ENCODE results near the gene SP6. TPM values are rescaled to one million over a fixed set of nuclear protein-coding genes. Genes with fewer than 3 reads are reported as not detected.

The SP6 gene
- total and polyA plus RNA-seq, 4 donors: 0.25 to 0.81 (median 0.78) TPM; not detected in 1

GRCh38 chr17:47851764-47852112 lies 775 bp upstream of the SP6 start:
- WGBS, 2 donors: 29 to 31% methylated on average over 11 of the region's 11 CpGs
- Histone ChIP-seq H3K27ac (ENCODE audit: low read depth in 1 of 2, low read length in 2 of 2) (no peak overlapping the region), H3K9me3 (ENCODE audit: control insufficient read depth, low read length) (no peaks in the 10 kb centered on the region), H3K36me3 (ENCODE audit: control insufficient read depth in 1 of 2, insufficient read depth in 2 of 2, low read length in 1 of 2) (no peaks in the 10 kb centered on the region), H3K4me1 (ENCODE audit: control insufficient read depth in 1 of 2, insufficient read depth in 2 of 2, low read length in 2 of 2) (no peaks in the 10 kb centered on the region), H3K4me3 (ENCODE audit: low read length in 2 of 2) (no peak overlapping the region), H3K27me3 (ENCODE audit: control insufficient read depth in 1 of 2, insufficient read depth in 2 of 2, low read length in 1 of 2) (peaks cover 0 to 2% of the 10 kb centered on the region in 2 donors)
- ATAC-seq (ENCODE audit: low FRiP score) (no peak), DNase-seq (no peak)
- intact Hi-C loops (cut with DNase I): loop anchor here in 1 of 2 donors (5.0 kb wide), 1 partner anchor 166 kb away; no protein-coding TSS in a partner anchor

- no peak for ATAC-seq (ENCODE audit: low FRiP score)
- intact Hi-C loops (cut with DNase I): loop anchor here in 1 of 2 donors (5.0 kb wide), 1 partner anchor 167 kb away; no protein-coding TSS in a partner anchor
- Histone ChIP-seq H3K9me3 (ENCODE audit: control insufficient read depth, low read length) (no peaks in the 10 kb centered on the region), H3K27ac (ENCODE audit: low read depth in 1 of 2, low read length in 2 of 2) (no peak overlapping the region), H3K36me3 (ENCODE audit: control insufficient read depth in 1 of 2, insufficient read depth in 2 of 2, low read length in 1 of 2) (no peaks in the 10 kb centered on the region), H3K4me1 (ENCODE audit: control insufficient read depth in 1 of 2, insufficient read depth in 2 of 2, low read length in 2 of 2) (no peaks in the 10 kb centered on the region), H3K27me3 (ENCODE audit: control insufficient read depth in 1 of 2, insufficient read depth in 2 of 2, low read length in 1 of 2) (peaks cover 0 to 2% of the 10 kb centered on the region in 2 donors), H3K4me3 (ENCODE audit: low read length in 2 of 2) (no peak overlapping the region)
- WGBS, 2 donors: 72 to 75% methylated on average over 9 of the region's 9 CpGs
- DNase-seq: no peak
Observed at GRCh38 chr17:47850373-47850691, 631 bp downstream of the SP6 start.

- Histone ChIP-seq H3K4me1 (ENCODE audit: control insufficient read depth in 1 of 2, insufficient read depth in 2 of 2, low read length in 2 of 2) (no peaks in the 10 kb centered on the region), H3K9me3 (ENCODE audit: control insufficient read depth, low read length) (no peaks in the 10 kb centered on the region), H3K27me3 (ENCODE audit: control insufficient read depth in 1 of 2, insufficient read depth in 2 of 2, low read length in 1 of 2) (peaks cover 0 to 2% of the 10 kb centered on the region in 2 donors), H3K4me3 (ENCODE audit: low read length in 2 of 2) (no peak overlapping the region), H3K36me3 (ENCODE audit: control insufficient read depth in 1 of 2, insufficient read depth in 2 of 2, low read length in 1 of 2) (no peaks in the 10 kb centered on the region), H3K27ac (ENCODE audit: low read depth in 1 of 2, low read length in 2 of 2) (no peak overlapping the region)
- intact Hi-C loops (cut with DNase I): no loop called here
- DNase-seq (no peak), ATAC-seq (ENCODE audit: low FRiP score) (no peak)
- WGBS, 2 donors: 21 to 31% methylated on average over 22 to 23 of the region's 23 CpGs
Observed at GRCh38 chr17:47848198-47848513, 2.8 kb downstream of the SP6 start.

GRCh38 chr17:47847341-47848197 lies 3.4 kb downstream of the SP6 start:
- H3K4me1 ChIP-seq (ENCODE audit: control insufficient read depth in 1 of 2, insufficient read depth in 2 of 2, low read length in 2 of 2): no peaks in the 10 kb centered on the region
- no peaks in the 10 kb centered on the region for H3K9me3 ChIP-seq (ENCODE audit: control insufficient read depth, low read length)
- no peaks in the 10 kb centered on the region for H3K36me3 ChIP-seq (ENCODE audit: control insufficient read depth in 1 of 2, insufficient read depth in 2 of 2, low read length in 1 of 2)
- intact Hi-C loops (cut with DNase I): no loop called here
- WGBS, 2 donors: 6 to 7% methylated on average over 64 to 71 of the region's 71 CpGs
- H3K27ac ChIP-seq (ENCODE audit: low read depth in 1 of 2, low read length in 2 of 2): no peak overlapping the region
- H3K4me3 ChIP-seq (ENCODE audit: low read length in 2 of 2): no peak overlapping the region
- peaks cover 0 to 2% of the 10 kb centered on the region in 2 donors for H3K27me3 ChIP-seq (ENCODE audit: control insufficient read depth in 1 of 2, insufficient read depth in 2 of 2, low read length in 1 of 2)
- DNase-seq (no peak), ATAC-seq (ENCODE audit: low FRiP score) (no peak)

GRCh38 chr17:47846716-47847340 lies 4.1 kb downstream of the SP6 start:
- no peaks in the 10 kb centered on the region for H3K4me1 ChIP-seq (ENCODE audit: control insufficient read depth in 1 of 2, insufficient read depth in 2 of 2, low read length in 2 of 2)
- no peak overlapping the region for H3K4me3 ChIP-seq (ENCODE audit: low read length in 2 of 2)
- H3K36me3 ChIP-seq (ENCODE audit: control insufficient read depth in 1 of 2, insufficient read depth in 2 of 2, low read length in 1 of 2): no peaks in the 10 kb centered on the region
- DNase-seq (no peak), ATAC-seq (ENCODE audit: low FRiP score) (no peak)
- H3K27me3 ChIP-seq (ENCODE audit: control insufficient read depth in 1 of 2, insufficient read depth in 2 of 2, low read length in 1 of 2): peaks cover 0 to 2% of the 10 kb centered on the region in 2 donors
- H3K27ac ChIP-seq (ENCODE audit: low read depth in 1 of 2, low read length in 2 of 2): no peak overlapping the region
- no peaks in the 10 kb centered on the region for H3K9me3 ChIP-seq (ENCODE audit: control insufficient read depth, low read length)
- WGBS, 2 donors: 6 to 9% methylated on average over 24 to 31 of the region's 31 CpGs
- intact Hi-C loops (cut with DNase I): no loop called here

- H3K27me3 ChIP-seq (ENCODE audit: control insufficient read depth in 1 of 2, insufficient read depth in 2 of 2, low read length in 1 of 2): no peaks in the 10 kb centered on the region
- intact Hi-C loops (cut with DNase I): no loop called here
Observed at GRCh38 chr17:47845716-47846075, 5.3 kb downstream of the SP6 start.

GRCh38 chr17:47844814-47845715 lies 5.9 kb downstream of the SP6 start:
- Histone ChIP-seq H3K27me3 (ENCODE audit: control insufficient read depth in 1 of 2, insufficient read depth in 2 of 2, low read length in 1 of 2) (no peaks in the 10 kb centered on the region), H3K4me1 (ENCODE audit: control insufficient read depth in 1 of 2, insufficient read depth in 2 of 2, low read length in 2 of 2) (no peaks in the 10 kb centered on the region), H3K36me3 (ENCODE audit: control insufficient read depth in 1 of 2, insufficient read depth in 2 of 2, low read length in 1 of 2) (no peaks in the 10 kb centered on the region), H3K9me3 (ENCODE audit: control insufficient read depth, low read length) (no peaks in the 10 kb centered on the region), H3K4me3 (ENCODE audit: low read length in 2 of 2) (no peak overlapping the region), H3K27ac (ENCODE audit: low read depth in 1 of 2, low read length in 2 of 2) (no peak overlapping the region)
- no peak for DNase-seq
- 61% methylated on average over 4 of the region's 4 CpGs for WGBS, 2 donors
- no peak for ATAC-seq (ENCODE audit: low FRiP score)
- intact Hi-C loops (cut with DNase I): loop anchor here (5.0 kb wide), 2 partner anchors 127 to 177 kb away; partner anchors contain the start of gene CDK5RAP3 (in 2 of the 2)

More at GRCh38 chr17:47845716-47846075, 5.3 kb downstream of the SP6 start:
- H3K36me3 ChIP-seq (ENCODE audit: control insufficient read depth in 1 of 2, insufficient read depth in 2 of 2, low read length in 1 of 2): no peaks in the 10 kb centered on the region
- ATAC-seq (ENCODE audit: low FRiP score) (no peak), DNase-seq (no peak)
- H3K9me3 ChIP-seq (ENCODE audit: control insufficient read depth, low read length): no peaks in the 10 kb centered on the region
- 74 to 80% methylated on average over 3 of the region's 3 CpGs for WGBS, 2 donors
- no peaks in the 10 kb centered on the region for H3K4me1 ChIP-seq (ENCODE audit: control insufficient read depth in 1 of 2, insufficient read depth in 2 of 2, low read length in 2 of 2)
- H3K27ac ChIP-seq (ENCODE audit: low read depth in 1 of 2, low read length in 2 of 2): no peak overlapping the region
- H3K4me3 ChIP-seq (ENCODE audit: low read length in 2 of 2): no peak overlapping the region

GRCh38 chr17:47844227-47844626 lies 6.7 kb downstream of the SP6 start:
- DNase-seq (no peak), ATAC-seq (ENCODE audit: low FRiP score) (no peak)
- H3K27me3 ChIP-seq (ENCODE audit: control insufficient read depth in 1 of 2, insufficient read depth in 2 of 2, low read length in 1 of 2): no peaks in the 10 kb centered on the region
- H3K36me3 ChIP-seq (ENCODE audit: control insufficient read depth in 1 of 2, insufficient read depth in 2 of 2, low read length in 1 of 2): no peaks in the 10 kb centered on the region
- H3K4me3 ChIP-seq (ENCODE audit: low read length in 2 of 2): no peak overlapping the region
- H3K27ac ChIP-seq (ENCODE audit: low read depth in 1 of 2, low read length in 2 of 2): no peak overlapping the region
- 44 to 62% methylated on average over 5 of the region's 5 CpGs for WGBS, 2 donors
- no peaks in the 10 kb centered on the region for H3K4me1 ChIP-seq (ENCODE audit: control insufficient read depth in 1 of 2, insufficient read depth in 2 of 2, low read length in 2 of 2)
- intact Hi-C loops (cut with DNase I): loop anchor here (5.0 kb wide), 2 partner anchors 128 to 178 kb away; partner anchors contain the start of gene CDK5RAP3 (in 2 of the 2)
- H3K9me3 ChIP-seq (ENCODE audit: control insufficient read depth, low read length): no peaks in the 10 kb centered on the region
